GM13976 (cell line): ENCODE measurements around the gene ZNF141.
"Not testable (repeated sequence)": the region's sequence is repeated elsewhere in the genome, so short reads cannot be mapped to it uniquely, and the experiment has no call there.

ENCODE experiments used
- DNase-seq: peaks from one replicate; pipeline ENCODE4 v3.0.0; 2012; ENCODE audit warnings: low spot score
- CTCF ChIP-seq: IDR thresholded peaks from 2 replicates; pipeline ENCODE4 v1.5.1; 2012; ENCODE audit warnings: borderline replicate concordance, mild to moderate bottlenecking; ENCODE audit not compliant: insufficient read depth; ENCODE audit errors: extremely low read depth, missing control alignments, control extremely low read depth
- in situ Hi-C: fragments of 300-500 bp; cut with MboI; formaldehyde crosslinking; loops from one replicate; pipeline ENCODE4 v1.12.0; 2022; ENCODE audit warnings: low sequenced_read_pairs, mixed read lengths, inconsistent platforms; ENCODE audit not compliant: unreplicated experiment

Gene ZNF141

GRCh38 chr4:385934-386707 lies 48.5 kb downstream of the ZNF141 start:
- no peak for DNase-seq
- no peak for TF ChIP-seq CTCF
- in situ Hi-C loops = no loop called here

- in situ Hi-C loops = no loop called here
- no peak for DNase-seq
- TF ChIP-seq CTCF = no peak
Measured at GRCh38 chr4:386708-387105, 49.1 kb downstream of the ZNF141 start.

- TF ChIP-seq CTCF = no peak
- in situ Hi-C loops = no loop called here
- DNase-seq = no peak
Measured at GRCh38 chr4:404006-404405, 66.4 kb downstream of the ZNF141 start.

GRCh38 chr4:408321-408720 lies 70.7 kb downstream of the ZNF141 start:
- DNase-seq, in situ Hi-C loops: not testable (repeated sequence)

- TF ChIP-seq CTCF = no peak
- no peak for DNase-seq
- in situ Hi-C loops = no loop called here
Measured at GRCh38 chr4:422587-422986, 85.0 kb downstream of the ZNF141 start.
